Activated naive CD8-positive, alpha-beta T cell treated with anti-CD3 and anti-CD28 coated beads, Interleukin-2, amount 50 U/mL, for 16 hours (primary cell): ENCODE results near the gene SLC29A2.
"Not testable (repeated sequence)": the region's sequence is repeated elsewhere in the genome, so short reads cannot be mapped to it uniquely, and the experiment has no call there.

ENCODE experiments used
- DNase-seq: peaks from one replicate; pipeline ENCODE4 v3.0.0-alpha.2; 2020; ENCODE audit warnings: low read depth, low spot score

SLC29A2 gene

GRCh38 chr11:66333896-66334604 is 37.5 kb downstream of the SLC29A2 start:
- DNase-seq = no peak

- DNase-seq = no peak
Measured at GRCh38 chr11:66333220-66333877, 38.2 kb downstream of the SLC29A2 start.

- no peak for DNase-seq
Measured at GRCh38 chr11:66332371-66333219, 39.0 kb downstream of the SLC29A2 start.

GRCh38 chr11:66331542-66332370 is 39.8 kb downstream of the SLC29A2 start:
- no peak for DNase-seq

- no peak for DNase-seq
Measured at GRCh38 chr11:66330931-66331330, 40.6 kb downstream of the SLC29A2 start.

- DNase-seq = no peak
Measured at GRCh38 chr11:66329165-66329673, 42.3 kb downstream of the SLC29A2 start.

GRCh38 chr11:66328302-66329144 is 43.0 kb downstream of the SLC29A2 start:
- DNase-seq = peak; percentile 71

GRCh38 chr11:66328031-66328301 is 43.6 kb downstream of the SLC29A2 start:
- DNase-seq = no peak

GRCh38 chr11:66327171-66328030 is 44.2 kb downstream of the SLC29A2 start:
- DNase-seq = no peak

- DNase-seq = no peak
Measured at GRCh38 chr11:66326261-66327111, 45.1 kb downstream of the SLC29A2 start.

- DNase-seq = no peak
Measured at GRCh38 chr11:66325263-66325671, 46.3 kb downstream of the SLC29A2 start.

- DNase-seq = no peak
Measured at GRCh38 chr11:66324664-66325063, 46.9 kb downstream of the SLC29A2 start.

- DNase-seq = no peak
Measured at GRCh38 chr11:66323684-66324083, 47.9 kb downstream of the SLC29A2 start.

- DNase-seq = no peak
Measured at GRCh38 chr11:66322732-66323427, 48.7 kb downstream of the SLC29A2 start.

- no peak for DNase-seq
Measured at GRCh38 chr11:66321606-66322005, 50.0 kb downstream of the SLC29A2 start.

GRCh38 chr11:66320748-66321147 is 50.8 kb downstream of the SLC29A2 start:
- not testable (repeated sequence) for DNase-seq

- not testable (repeated sequence) for DNase-seq
Measured at GRCh38 chr11:66320289-66320688, 51.3 kb downstream of the SLC29A2 start.

GRCh38 chr11:66318600-66318970 is 53.0 kb downstream of the SLC29A2 start:
- no peak for DNase-seq
